ENCODE results near the gene APOL1.
"Not testable (repeated sequence)": the region's sequence is repeated elsewhere in the genome, so short reads cannot be mapped to it uniquely, and the experiment has no call there.

APOL1 gene

GRCh38 chr22:36206255-36206654 is 46.7 kb upstream of the APOL1 start:
- TF ChIP-seq TSHZ2 (CRISPR knock-in tag; IDR thresholded peaks at IDR 0.05) (no peak), ZC3H10 (CRISPR knock-in tag; IDR thresholded peaks at IDR 0.05) (no peak), CSDC2 (CRISPR knock-in tag; IDR thresholded peaks at IDR 0.05) (no peak), RARB (CRISPR knock-in tag; IDR thresholded peaks at IDR 0.05) (no peak)
- ATAC-seq = no peak

DNA sequence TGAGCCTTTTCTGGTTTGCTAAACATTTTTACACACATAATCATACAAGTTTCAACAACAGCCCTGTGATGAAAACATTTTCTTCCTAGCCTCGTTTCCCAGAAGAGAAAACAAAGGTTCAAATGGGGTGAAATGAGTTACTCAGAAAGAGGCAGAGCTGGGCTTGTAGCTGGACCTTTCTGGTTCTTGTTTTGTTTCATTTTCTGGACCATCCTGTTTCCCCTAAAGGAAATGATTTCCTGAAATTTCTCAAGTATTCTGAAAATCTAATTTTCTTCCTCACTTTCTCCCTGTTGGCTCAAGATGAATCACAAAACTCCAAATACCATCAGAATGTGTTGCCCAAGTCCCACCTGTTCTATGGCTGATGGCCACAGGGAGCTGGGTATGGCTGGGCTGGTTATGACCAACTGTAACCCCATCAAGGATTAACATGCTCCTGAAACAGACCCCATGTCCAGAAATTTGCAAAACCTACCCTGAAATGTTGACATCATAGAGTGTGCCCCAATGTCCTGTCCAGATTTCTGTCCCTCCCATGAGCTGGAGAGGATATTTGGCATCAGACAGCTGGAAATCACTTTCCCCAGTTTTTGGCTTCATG is 44.7 kb upstream of the APOL1 start:
- TF ChIP-seq TCF4 (CRISPR knock-in tag; IDR thresholded peaks at IDR 0.05; ENCODE audit: borderline replicate concordance) (no peak), BACH2 (CRISPR knock-in tag; IDR thresholded peaks at IDR 0.05; ENCODE audit: borderline replicate concordance) (no peak), ZNF70 (CRISPR knock-in tag; IDR thresholded peaks at IDR 0.05) (no peak), CREB5 (CRISPR knock-in tag; IDR thresholded peaks at IDR 0.05; ENCODE audit: low read depth) (no peak), PATZ1 (CRISPR knock-in tag; IDR thresholded peaks at IDR 0.05; ENCODE audit: borderline replicate concordance) (no peak), PPARA (CRISPR knock-in tag; IDR thresholded peaks at IDR 0.05; ENCODE audit: borderline replicate concordance) (no peak), ISL1 (CRISPR knock-in tag; IDR thresholded peaks at IDR 0.05) (no peak), ZNF8 (CRISPR knock-in tag; IDR thresholded peaks at IDR 0.05) (no peak), TOX (CRISPR knock-in tag; IDR thresholded peaks at IDR 0.05; ENCODE audit: borderline replicate concordance) (no peak)
- ATAC-seq = no peak

- TF ChIP-seq ISL1 (CRISPR knock-in tag; IDR thresholded peaks at IDR 0.05) = no peak
- no peak for TF ChIP-seq PATZ1 (CRISPR knock-in tag; IDR thresholded peaks at IDR 0.05; ENCODE audit: borderline replicate concordance)
- TF ChIP-seq OSR1 (CRISPR knock-in tag; IDR thresholded peaks at IDR 0.05) = no peak
- no peak for TF ChIP-seq ESRRG (CRISPR knock-in tag; IDR thresholded peaks at IDR 0.05)
- no peak for TF ChIP-seq ZFP3 (CRISPR knock-in tag; IDR thresholded peaks at IDR 0.05)
- no peak for TF ChIP-seq ARNTL (CRISPR knock-in tag; IDR thresholded peaks at IDR 0.05; ENCODE audit: borderline replicate concordance, low read depth)
- no peak for TF ChIP-seq CSDC2 (CRISPR knock-in tag; IDR thresholded peaks at IDR 0.05)
- TF ChIP-seq POU6F1 (CRISPR knock-in tag; IDR thresholded peaks at IDR 0.05; ENCODE audit: borderline replicate concordance, low read depth) = no peak
- TF ChIP-seq CREB5 (CRISPR knock-in tag; IDR thresholded peaks at IDR 0.05; ENCODE audit: low read depth) = no peak
- no peak for TF ChIP-seq ZNF565 (CRISPR knock-in tag; conservative IDR thresholded peaks at IDR 0.05; ENCODE audit: low read depth)
- TF ChIP-seq PPARA (CRISPR knock-in tag; IDR thresholded peaks at IDR 0.05; ENCODE audit: borderline replicate concordance) = no peak
- no peak for TF ChIP-seq ZC3H10 (CRISPR knock-in tag; IDR thresholded peaks at IDR 0.05)
- no peak for TF ChIP-seq TSHZ2 (CRISPR knock-in tag; IDR thresholded peaks at IDR 0.05)
- no peak for TF ChIP-seq ZNF70 (CRISPR knock-in tag; IDR thresholded peaks at IDR 0.05)
- TF ChIP-seq BACH2 (CRISPR knock-in tag; IDR thresholded peaks at IDR 0.05; ENCODE audit: borderline replicate concordance) = no peak
- TF ChIP-seq TOX (CRISPR knock-in tag; IDR thresholded peaks at IDR 0.05; ENCODE audit: borderline replicate concordance) = no peak
- no peak for TF ChIP-seq TCF4 (CRISPR knock-in tag; IDR thresholded peaks at IDR 0.05; ENCODE audit: borderline replicate concordance)
- no peak for TF ChIP-seq ZNF8 (CRISPR knock-in tag; IDR thresholded peaks at IDR 0.05)
- TF ChIP-seq ZFP30 (CRISPR knock-in tag; IDR thresholded peaks at IDR 0.05) = no peak
- ATAC-seq = no peak
Measured at GRCh38 chr22:36208914-36209313, 44.0 kb upstream of the APOL1 start.

DNA sequence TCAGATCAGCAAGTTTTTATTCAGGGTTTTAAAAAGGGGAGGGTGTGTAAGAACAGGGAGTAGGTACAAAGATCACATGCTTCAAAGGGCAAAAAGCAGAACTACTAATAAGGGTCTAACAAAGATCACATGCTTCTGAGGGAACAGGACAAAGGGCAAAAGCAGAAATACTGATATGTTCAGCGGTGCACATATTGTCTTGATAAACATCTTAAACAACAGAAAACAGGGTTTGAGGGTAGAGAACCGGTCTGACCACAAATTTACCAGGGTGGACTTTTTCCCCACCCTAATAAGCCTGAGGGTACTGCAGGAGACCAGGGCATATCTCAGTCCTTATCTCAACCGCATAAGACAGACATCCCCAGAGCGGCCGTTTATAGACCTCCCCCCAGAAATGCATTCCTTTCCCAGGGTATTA is 43.4 kb upstream of the APOL1 start:
- not testable (repeated sequence) for ATAC-seq

Measured in SK-N-SH treated with all-trans-retinoic acid at 6 μM for 48 hours (cell line).